ENCODE measurements around the gene MYL6B.

- TF ChIP-seq, protein P1, sequence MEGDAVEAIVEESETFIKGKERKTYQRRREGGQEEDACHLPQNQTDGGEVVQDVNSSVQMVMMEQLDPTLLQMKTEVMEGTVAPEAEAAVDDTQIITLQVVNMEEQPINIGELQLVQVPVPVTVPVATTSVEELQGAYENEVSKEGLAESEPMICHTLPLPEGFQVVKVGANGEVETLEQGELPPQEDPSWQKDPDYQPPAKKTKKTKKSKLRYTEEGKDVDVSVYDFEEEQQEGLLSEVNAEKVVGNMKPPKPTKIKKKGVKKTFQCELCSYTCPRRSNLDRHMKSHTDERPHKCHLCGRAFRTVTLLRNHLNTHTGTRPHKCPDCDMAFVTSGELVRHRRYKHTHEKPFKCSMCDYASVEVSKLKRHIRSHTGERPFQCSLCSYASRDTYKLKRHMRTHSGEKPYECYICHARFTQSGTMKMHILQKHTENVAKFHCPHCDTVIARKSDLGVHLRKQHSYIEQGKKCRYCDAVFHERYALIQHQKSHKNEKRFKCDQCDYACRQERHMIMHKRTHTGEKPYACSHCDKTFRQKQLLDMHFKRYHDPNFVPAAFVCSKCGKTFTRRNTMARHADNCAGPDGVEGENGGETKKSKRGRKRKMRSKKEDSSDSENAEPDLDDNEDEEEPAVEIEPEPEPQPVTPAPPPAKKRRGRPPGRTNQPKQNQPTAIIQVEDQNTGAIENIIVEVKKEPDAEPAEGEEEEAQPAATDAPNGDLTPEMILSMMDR (IDR thresholded peaks at IDR 0.05), result no peak
- TF ChIP-seq POLR2A (IDR thresholded peaks at IDR 0.05; ENCODE audit: low read depth) (no peak), EP300 (IDR thresholded peaks at IDR 0.05) (no peak)
These were observed 36.4 kb downstream of the MYL6B start for GRCh38 chr12:56188778-56189098.

Data from esophagus muscularis mucosa (tissue), 4 donors.